GM18511 (cell line): ENCODE data around the gene CDCA5.
A peak's percentile ranks its signal among the peaks of the same experiment; 100 is the strongest.

Experiments
- ATAC-seq: cut with Tn5 transposase; IDR thresholded peaks from one replicate; pipeline ENCODE4 v1.9.1; 2021; ENCODE audit warnings: mild to moderate bottlenecking, moderate library complexity; ENCODE audit not compliant: unreplicated experiment

The CDCA5 gene

GRCh38 chr11:65083834-65084597, at the start of gene CDCA5, which contains the start of gene ZFPL1:
CDCA5 (minus strand) TSS chr11:65084040; CDS start chr11:65083978, 62 bp downstream.
ZFPL1 (plus strand) TSS chr11:65084222; CDS start chr11:65084699, 477 bp downstream.
- peak; percentile 80 for ATAC-seq

DNA sequence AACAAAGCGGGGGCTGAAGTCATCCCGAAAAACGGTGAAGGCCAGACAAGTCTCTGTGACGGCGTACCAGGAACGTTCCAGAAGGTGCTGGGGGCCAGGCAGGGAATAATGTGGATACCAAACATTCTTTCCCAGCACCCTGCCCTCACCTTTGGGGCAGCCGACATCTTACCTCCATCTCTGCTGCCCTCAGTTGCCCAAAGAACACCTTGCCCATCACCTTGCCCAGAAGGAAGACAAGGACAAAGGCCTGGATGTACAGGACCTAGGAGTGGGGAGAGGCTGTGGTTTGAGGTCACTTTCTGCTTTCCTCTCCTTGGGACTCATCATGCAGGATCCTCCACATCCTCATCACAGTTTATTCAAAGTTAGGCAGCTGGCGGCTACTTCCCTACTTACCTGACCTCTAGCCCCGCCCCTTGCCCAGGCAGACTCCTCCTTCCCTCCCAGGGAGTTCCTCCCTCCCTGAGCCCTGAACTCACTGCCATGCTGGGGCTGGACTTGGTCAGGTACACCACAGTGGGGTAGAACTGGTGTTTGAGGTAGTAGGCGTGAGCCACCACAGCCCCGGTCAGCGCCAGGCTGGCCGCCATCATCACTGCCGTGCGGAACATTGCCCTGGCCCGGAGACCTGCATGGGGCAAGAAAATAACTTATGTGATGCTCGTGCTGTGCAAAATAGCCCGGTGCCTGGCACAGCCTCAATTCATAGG, 49.3 kb upstream of the CDCA5 start:
- no peak for ATAC-seq

DNA sequence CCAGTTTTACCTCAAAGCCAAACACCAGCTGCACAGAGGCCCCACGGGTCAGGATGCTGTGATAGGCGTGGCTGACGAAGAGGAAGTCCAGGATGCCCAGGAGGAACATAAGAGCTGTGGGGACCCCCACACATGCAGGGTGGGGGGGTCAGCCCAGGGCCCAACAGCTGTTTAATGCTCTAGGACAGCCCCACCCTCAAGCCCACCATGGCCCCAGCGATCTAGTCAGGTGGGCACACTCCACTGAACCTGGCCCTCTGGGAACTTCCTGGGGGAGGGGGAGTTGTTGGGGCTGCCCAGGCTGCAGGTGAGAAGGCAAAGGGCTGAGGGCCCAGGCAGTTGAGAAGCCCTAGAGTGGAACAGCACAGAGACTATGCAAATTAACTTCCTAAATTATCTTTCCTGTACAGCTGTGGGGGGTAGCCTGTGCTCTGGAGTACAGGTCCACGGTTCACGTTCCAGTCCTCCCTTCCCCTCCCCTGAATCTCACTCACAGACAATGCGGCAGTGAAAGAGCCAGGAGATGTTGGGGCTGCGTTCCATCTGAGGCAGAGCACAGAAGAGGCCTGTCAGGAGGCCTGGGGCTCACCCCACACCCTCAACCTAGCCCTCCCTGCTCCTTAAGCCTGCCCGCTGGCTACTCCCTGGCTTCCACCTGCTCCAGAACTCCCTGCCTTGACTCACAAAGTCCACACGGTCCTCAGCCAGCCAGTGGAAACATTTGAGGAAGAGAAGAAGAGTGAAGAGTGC, 48.6 kb upstream of the CDCA5 start:
- peak; percentile 42 for ATAC-seq

- ATAC-seq: no peak
These were observed 48.0 kb upstream of the CDCA5 start for GRCh38 chr11:65131895-65132237.

GRCh38 chr11:65131417-65131776, 47.6 kb upstream of the CDCA5 start:
- ATAC-seq: no peak

- no peak for ATAC-seq
These were observed 47.0 kb upstream of the CDCA5 start for GRCh38 chr11:65130631-65131416.

- ATAC-seq: no peak
These were observed 46.0 kb upstream of the CDCA5 start for GRCh38 chr11:65129649-65130441.

DNA sequence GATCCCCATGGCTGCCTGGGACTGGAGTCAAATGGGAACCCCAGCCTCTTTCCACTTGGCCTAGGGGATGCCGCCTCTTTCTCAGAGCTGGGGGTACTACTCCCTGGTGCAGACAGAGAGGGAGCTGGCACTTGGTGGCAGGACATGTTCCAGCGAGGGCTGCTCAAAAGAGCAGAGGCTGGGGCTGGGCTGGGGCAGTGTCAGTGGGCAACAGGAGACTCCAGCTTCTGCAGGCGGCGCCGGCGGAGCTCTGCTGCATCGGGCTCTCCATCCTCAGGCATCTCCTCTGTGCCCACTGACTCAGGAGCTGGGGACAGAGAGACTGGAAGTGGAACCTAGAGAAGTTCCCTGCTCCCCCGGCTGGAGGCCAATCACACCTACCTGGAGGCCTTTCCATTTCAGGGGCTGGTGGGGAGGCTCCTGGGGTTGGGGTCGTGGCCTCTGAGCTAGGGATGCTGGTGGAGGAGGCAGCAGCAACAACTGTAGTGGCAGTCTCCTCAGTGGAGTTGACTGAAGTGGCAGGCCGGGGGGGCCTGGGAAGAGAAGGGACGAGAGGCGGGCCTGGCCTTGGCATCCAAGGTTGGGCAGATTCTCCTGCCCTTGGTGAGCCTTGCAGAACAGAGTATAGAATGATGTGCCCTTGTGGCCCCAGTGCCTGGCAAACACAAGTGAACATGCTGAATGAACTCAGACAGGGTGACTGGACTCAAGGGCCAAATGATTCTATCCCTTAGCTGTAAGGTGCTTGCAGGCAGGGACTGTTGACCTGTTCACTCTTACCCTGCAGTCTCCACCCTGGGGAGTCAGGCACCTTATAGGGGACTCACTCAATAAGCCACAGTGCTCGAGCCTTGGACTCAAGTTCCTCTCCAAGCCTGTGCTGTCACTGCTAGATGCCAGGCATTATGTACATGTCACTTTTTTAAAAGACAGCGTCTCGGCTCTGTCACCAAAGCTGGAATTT, 44.6 kb upstream of the CDCA5 start:
- no peak for ATAC-seq

- ATAC-seq: no peak
These were observed 43.8 kb upstream of the CDCA5 start for GRCh38 chr11:65127473-65128181.

GRCh38 chr11:65126624-65127274, 42.9 kb upstream of the CDCA5 start:
- ATAC-seq: no peak

- no peak for ATAC-seq
These were observed 41.6 kb upstream of the CDCA5 start for GRCh38 chr11:65125197-65126056.

DNA sequence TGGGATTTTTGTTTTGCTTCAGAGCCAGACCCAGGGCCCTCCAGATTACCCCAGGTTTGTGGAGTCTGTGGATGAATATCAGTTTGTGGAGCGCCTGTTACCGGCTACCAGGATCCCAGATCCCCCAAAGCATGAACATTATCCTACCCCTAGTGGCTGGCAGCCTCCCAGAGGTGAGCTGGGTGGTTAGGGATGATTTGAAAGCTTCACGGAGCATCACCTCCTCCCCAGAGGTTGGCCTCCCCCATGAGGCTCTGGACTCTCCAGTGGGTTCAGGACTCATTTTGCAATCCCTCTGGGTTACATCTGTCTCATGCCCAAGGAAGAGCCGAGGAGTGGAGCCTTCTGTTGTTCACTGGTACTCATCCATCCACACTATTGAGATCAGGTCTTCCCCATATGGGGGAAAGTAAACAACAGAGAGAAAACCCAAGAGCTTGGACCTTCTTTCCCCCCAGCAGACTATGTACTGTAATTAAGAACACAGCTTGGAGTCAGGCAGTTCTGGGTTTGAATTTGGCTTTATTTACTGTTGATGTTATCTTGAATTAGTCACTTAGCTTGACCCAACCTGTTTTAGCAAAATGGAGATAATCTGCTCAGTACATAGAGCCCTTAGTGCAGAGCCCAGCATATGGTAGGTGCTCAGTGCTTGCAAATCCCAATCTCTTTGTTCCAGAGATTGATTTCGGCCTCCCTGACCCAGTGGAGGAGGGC, 40.8 kb upstream of the CDCA5 start:
- no peak for ATAC-seq

GRCh38 chr11:65121865-65122696, 38.2 kb upstream of the CDCA5 start, which contains the start of the genes FAU and MRPL49:
FAU (minus strand) TSS chr11:65122134; CDS start chr11:65121813, 321 bp downstream.
MRPL49 (plus strand) TSS chr11:65122321; CDS start chr11:65122347, 26 bp downstream.
- ATAC-seq: peak; percentile 70

- no peak for ATAC-seq
These were observed 37.6 kb upstream of the CDCA5 start for GRCh38 chr11:65121447-65121864.

DNA sequence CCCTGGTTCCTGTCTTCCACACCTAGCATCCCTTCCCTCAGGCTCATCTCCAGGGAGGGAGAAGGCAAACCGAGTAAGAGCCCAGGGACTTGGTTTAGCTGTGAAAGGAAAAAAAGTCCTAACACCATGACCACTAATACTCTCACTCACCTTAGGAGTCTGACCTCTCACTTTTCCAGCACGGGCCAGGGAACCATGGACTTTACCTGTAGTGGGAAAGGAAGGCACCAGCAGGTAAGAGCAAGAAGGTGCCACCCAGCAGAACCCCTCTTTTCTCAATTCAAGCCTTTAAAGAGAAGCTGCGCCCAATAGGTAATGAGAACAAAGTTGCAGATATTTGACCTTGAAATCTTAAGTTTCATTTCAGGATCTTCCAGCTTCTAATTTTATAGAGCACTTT, 37.0 kb upstream of the CDCA5 start:
- no peak for ATAC-seq
